Kidney epithelial cell (primary cell): ENCODE results near the gene ZNF121. TPM values are rescaled to one million over a fixed set of nuclear protein-coding genes. Genes with fewer than 3 reads are reported as not detected.

Source experiments
- DNase-seq: peaks from one replicate; pipeline ENCODE4 v3.0.0-alpha.2; 2010; ENCODE audit warnings: low read depth
- H3K27me3 ChIP-seq: 2 replicates; pipeline ENCODE4 v1.6.0; 2011; ENCODE audit warnings: low read length; ENCODE audit not compliant: control insufficient read depth, insufficient read depth
- H3K36me3 ChIP-seq: 2 replicates; pipeline ENCODE4 v1.5.1; 2011; ENCODE audit warnings: low read length; ENCODE audit not compliant: control insufficient read depth, insufficient read depth
- H3K4me3 ChIP-seq: 2 replicates; pipeline ENCODE4 v1.5.1; 2011; ENCODE audit warnings: low read depth, mild to moderate bottlenecking, control low read depth, low read length
- total RNA-seq: library from RNA; depleted of rRNA; stranded (reverse); fragments of >200 nt; gene quantifications from 2 replicates; pipeline ENCODE4 v1.2.3, GENCODE V29; 2015
- TF ChIP-seq, protein P1 (sequence below): IDR thresholded peaks from 2 replicates; pipeline ENCODE4 v1.5.1; 2011; ENCODE audit warnings: mild to moderate bottlenecking, moderate library complexity, low read length, control low read depth, inconsistent platforms; ENCODE audit not compliant: insufficient read depth, poor library complexity, severe bottlenecking

Gene ZNF121
- total RNA-seq, 1 donor from 2014 or later: 37.9 TPM

DNA sequence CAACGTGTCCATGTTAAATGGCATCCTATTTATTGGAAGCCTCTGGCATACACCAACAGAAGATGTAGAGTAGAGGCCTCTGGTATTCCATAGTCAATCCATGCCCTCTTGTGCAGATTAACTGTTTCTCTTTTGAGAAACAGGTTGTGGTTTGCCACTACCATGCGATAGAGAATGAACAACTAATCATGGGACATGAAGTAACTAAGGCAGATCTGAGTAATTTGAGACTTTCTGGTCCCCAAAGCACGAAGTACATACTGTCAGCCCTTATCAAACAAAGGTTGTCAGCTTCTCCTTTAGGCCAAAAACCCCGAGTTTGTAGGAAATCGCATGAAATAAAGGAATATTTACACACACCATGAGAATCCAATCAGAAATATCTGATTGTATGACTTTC is 3.6 kb downstream of the ZNF121 start:
- DNase-seq: no peak
- Histone ChIP-seq H3K36me3 (peaks cover 2% of the 10 kb centered on the region), H3K4me3 (no peak overlapping the region), H3K27me3 (no peaks in the 10 kb centered on the region)
- TF ChIP-seq, protein P1, sequence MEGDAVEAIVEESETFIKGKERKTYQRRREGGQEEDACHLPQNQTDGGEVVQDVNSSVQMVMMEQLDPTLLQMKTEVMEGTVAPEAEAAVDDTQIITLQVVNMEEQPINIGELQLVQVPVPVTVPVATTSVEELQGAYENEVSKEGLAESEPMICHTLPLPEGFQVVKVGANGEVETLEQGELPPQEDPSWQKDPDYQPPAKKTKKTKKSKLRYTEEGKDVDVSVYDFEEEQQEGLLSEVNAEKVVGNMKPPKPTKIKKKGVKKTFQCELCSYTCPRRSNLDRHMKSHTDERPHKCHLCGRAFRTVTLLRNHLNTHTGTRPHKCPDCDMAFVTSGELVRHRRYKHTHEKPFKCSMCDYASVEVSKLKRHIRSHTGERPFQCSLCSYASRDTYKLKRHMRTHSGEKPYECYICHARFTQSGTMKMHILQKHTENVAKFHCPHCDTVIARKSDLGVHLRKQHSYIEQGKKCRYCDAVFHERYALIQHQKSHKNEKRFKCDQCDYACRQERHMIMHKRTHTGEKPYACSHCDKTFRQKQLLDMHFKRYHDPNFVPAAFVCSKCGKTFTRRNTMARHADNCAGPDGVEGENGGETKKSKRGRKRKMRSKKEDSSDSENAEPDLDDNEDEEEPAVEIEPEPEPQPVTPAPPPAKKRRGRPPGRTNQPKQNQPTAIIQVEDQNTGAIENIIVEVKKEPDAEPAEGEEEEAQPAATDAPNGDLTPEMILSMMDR: no peak

DNA sequence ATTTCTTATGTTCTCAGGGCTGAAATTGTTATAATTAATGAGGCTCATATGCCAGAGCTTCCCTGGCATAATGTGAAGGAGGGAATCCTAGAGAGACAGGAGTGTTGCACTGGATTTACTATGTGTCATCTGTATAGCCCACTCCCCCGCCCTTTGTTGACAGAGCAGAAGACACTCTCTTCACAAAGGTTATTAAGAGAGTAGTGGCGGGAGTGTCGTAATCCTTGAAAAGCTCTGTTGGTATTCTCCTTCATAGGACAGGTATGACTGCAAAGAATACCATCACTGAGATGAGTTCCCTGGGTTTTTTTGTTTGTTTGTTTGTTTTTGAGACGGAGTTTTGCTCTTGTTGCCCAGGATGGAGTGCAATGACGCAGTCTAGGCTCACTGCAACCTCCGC is 14.0 kb downstream of the ZNF121 start:
- TF ChIP-seq, protein P1: no peak
- H3K4me3 ChIP-seq: no peak overlapping the region
- peaks cover 3% of the 10 kb centered on the region for H3K36me3 ChIP-seq
- DNase-seq: no peak
- H3K27me3 ChIP-seq: no peaks in the 10 kb centered on the region

DNA sequence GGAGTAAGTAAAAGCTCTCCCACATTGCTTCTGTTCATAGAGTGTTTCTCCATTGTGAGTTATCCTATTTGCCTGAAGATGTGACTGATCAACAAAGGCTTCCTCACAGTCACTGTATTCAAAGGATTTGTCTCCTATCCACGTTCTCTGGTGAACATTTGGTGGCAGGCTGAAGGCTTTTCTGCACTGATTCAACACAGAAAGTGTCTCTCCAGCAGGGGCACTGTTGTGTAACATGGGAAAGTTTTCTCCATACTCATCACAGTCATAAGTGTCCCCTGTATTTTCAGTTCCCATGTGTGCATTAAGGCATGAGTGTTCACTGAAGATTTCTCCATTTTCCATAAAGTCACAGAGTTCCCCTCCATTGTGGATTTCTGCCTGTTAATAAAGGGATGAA is 17.6 kb downstream of the ZNF121 start:
- Histone ChIP-seq H3K27me3 (no peaks in the 10 kb centered on the region), H3K4me3 (no peak overlapping the region), H3K36me3 (peaks cover 6% of the 10 kb centered on the region)
- TF ChIP-seq, protein P1: no peak
- DNase-seq: no peak

DNA sequence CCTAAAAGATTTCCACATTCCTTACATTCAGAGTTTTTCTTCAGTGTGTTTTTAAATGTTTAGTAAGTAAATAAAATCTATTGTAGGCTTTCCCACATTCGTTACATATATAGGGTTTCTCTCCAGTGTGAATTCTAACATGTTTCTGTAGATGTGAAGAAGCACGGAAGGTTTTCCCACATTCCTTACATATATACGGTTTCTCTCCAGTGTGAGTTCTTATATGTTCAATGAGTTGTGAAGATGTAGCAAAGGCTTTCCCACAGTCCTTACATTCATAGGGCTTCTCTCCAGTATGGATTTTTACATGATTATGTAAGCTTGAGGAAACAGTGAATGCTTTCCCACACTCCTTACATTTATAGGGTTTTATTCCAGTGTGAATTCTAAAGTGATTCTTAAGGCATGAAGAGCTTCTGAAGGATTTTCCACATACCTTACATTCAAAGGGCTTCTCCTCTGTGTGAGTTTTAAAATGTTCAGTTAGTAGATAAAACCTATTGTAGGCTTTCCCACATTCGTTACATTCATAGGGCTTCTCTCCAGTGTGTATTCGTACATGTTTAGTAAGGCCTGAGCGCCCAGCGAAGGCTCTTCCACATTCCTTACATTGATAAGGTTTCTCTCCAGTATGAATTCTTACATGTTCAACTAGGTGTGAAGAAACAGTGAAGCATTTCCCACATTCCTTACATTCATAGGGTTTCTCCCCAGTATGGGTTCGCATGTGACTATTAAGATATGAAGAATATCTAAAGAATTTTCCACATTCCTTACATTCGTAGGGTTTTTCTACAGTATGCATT is 18.2 kb downstream of the ZNF121 start:
- Histone ChIP-seq H3K36me3 (peaks cover 6% of the 10 kb centered on the region), H3K4me3 (no peak overlapping the region), H3K27me3 (no peaks in the 10 kb centered on the region)
- TF ChIP-seq, protein P1: no peak
- DNase-seq: no peak

DNA sequence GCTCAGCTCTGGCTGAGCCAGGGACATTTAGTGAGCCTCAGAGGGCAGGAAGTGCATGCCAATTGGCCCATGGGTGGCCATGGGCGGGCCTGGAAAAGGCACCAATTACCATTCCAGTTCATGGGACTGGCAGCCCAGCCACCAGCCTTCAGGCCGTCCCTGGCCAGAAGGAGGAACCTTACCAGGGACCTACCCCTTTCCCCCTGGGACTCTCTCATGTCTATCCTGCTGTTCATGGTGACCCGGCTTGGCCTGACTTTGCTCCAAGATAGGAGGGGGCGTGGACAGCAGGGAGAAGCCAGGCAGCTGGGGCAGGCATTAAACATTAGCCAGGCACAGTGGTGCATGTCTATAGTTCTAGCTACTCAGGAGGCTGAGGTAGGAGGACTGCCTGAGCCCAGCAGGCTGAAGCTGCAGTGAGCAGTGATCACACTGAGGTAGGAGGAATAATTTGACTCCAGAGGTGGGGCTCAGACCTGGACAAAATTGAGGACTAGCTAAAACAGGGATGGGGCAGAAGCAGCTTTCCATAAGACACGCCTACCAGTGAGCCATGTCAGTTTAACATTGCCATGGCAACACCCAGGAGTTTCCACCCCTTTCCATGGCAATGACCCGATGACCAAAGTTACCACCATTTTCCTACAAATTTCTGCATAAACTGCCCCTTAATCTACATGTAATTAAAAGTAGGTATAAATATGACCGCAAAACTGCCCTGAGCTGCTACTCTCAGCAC is 31.6 kb downstream of the ZNF121 start:
- TF ChIP-seq, protein P1: no peak
- DNase-seq: no peak

More for the DNA sequence above, 31.6 kb downstream of the ZNF121 start:
- Histone ChIP-seq H3K27me3 (no peaks in the 10 kb centered on the region), H3K4me3 (no peak overlapping the region), H3K36me3 (no peaks in the 10 kb centered on the region)
